AG09309 (cell line): ENCODE results near the gene SLC37A1.

Source experiments
- DNase-seq: peaks from one replicate; pipeline ENCODE4 v3.0.0-alpha.2; 2010; ENCODE audit warnings: low read depth
- H3K4me3 ChIP-seq: 2 replicates; pipeline ENCODE4 v1.5.1; 2011; ENCODE audit warnings: mild to moderate bottlenecking, low read depth, low read length, moderate library complexity; ENCODE audit not compliant: control insufficient read depth
- CTCF ChIP-seq: IDR thresholded peaks from 2 replicates; pipeline ENCODE4 v1.5.1; 2011; ENCODE audit warnings: mild to moderate bottlenecking, low read depth, low read length, inconsistent platforms; ENCODE audit not compliant: insufficient read depth, control insufficient read depth; ENCODE audit errors: missing control alignments

SLC37A1 gene

GRCh38 chr21:42580076-42580792 lies 66.6 kb downstream of the SLC37A1 start:
- DNase-seq, result no peak
- TF ChIP-seq CTCF, result no peak
- no peak overlapping the region for H3K4me3 ChIP-seq

GRCh38 chr21:42580793-42581321 lies 67.2 kb downstream of the SLC37A1 start:
- H3K4me3 ChIP-seq, result no peak overlapping the region
- TF ChIP-seq CTCF, result no peak
- no peak for DNase-seq

GRCh38 chr21:42581336-42581992 lies 67.8 kb downstream of the SLC37A1 start:
- no peak for TF ChIP-seq CTCF
- no peak for DNase-seq
- no peak overlapping the region for H3K4me3 ChIP-seq

- TF ChIP-seq CTCF, result no peak
- H3K4me3 ChIP-seq, result no peak overlapping the region
- DNase-seq, result no peak
Observed at GRCh38 chr21:42581993-42582786, 68.5 kb downstream of the SLC37A1 start.

- TF ChIP-seq CTCF, result no peak
- DNase-seq, result no peak
Observed at GRCh38 chr21:42582787-42583476, 69.3 kb downstream of the SLC37A1 start.

More at GRCh38 chr21:42582787-42583476, 69.3 kb downstream of the SLC37A1 start:
- H3K4me3 ChIP-seq, result no peak overlapping the region
